Retinal pigment epithelial cell (primary cell): ENCODE data around the gene MON2.
"Not testable (repeated sequence)": the region's sequence is repeated elsewhere in the genome, so short reads cannot be mapped to it uniquely, and the experiment has no call there.

Experiments
- DNase-seq: peaks from one replicate; pipeline ENCODE4 v3.0.0-alpha.2; 2010; ENCODE audit warnings: low read depth
- H3K4me3 ChIP-seq: 2 replicates; pipeline ENCODE4 v1.5.1; 2011; ENCODE audit warnings: mild to moderate bottlenecking, low read length, control low read depth, moderate library complexity
- CTCF ChIP-seq: conservative IDR thresholded peaks from 2 replicates; pipeline ENCODE4 v1.5.1; 2011; ENCODE audit warnings: low read depth, low read length, control low read depth, inconsistent platforms

Gene MON2

DNA sequence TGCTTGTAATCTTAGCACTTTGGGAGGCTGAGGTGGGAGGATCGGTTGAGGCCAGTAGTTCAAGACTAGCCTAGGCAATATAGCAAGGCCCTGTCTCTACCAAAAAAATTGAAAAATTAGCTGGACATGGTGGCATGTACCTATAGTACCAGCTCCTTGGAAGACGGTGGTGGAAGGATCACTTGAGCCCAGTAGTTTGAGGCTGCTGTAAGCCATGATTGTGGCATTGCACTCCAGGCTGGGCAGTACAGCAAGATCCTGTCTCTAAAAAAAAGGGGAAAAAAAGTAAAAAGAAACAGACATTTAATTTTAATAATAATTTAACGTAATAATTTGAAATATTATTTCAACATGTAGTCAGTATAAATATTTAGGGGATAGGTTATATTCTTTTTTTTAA lies 16.1 kb downstream of the MON2 start:
- DNase-seq = no peak
- no peak for TF ChIP-seq CTCF

DNA sequence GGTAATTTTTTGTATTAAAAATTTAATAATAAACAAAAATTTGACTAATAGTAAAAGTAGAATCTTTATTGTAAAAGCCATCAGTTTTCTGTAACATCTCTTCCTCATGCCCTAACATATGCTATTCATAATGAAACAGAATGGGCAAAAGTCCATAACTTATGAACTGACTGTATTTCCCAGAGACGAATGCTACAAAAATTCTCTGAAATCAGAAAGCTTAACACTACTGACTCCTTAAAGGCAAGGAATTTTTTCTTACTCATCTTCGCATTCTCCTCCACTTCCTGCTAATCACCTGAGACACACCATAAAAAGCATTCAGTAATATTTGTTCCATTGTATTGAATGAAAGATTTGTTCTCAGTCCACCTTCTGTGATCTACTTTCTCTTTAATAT lies 17.6 kb downstream of the MON2 start:
- no peak for DNase-seq
- no peak overlapping the region for H3K4me3 ChIP-seq
- TF ChIP-seq CTCF = no peak

More for the DNA sequence above, 16.1 kb downstream of the MON2 start:
- no peak overlapping the region for H3K4me3 ChIP-seq

DNA sequence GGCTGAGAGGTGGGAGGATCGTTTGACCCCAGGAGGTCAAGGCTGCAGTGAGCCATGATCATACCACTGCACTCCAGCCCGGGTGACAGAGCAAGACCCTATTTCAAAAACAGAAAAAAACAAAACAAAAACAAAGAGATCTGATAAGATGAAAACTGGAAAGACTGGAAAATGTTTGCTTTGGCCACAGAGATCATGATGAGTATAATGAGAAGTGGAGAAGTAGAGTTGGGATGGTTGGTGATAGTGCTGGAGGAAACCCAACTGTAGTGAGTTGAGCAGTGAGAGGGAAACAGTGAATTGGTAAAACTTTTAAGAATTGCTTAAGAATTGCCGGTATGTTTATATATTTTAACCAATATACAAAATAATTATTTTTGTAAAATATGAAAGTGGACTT lies 39.2 kb downstream of the MON2 start:
- DNase-seq = no peak
- TF ChIP-seq CTCF = no peak
- H3K4me3 ChIP-seq = no peak overlapping the region

GRCh38 chr12:62512901-62513300 lies 46.3 kb downstream of the MON2 start:
- DNase-seq = no peak
- no peak for TF ChIP-seq CTCF
- no peak overlapping the region for H3K4me3 ChIP-seq

- not testable (repeated sequence) for DNase-seq
Measured at GRCh38 chr12:62514080-62514479, 47.5 kb downstream of the MON2 start.

DNA sequence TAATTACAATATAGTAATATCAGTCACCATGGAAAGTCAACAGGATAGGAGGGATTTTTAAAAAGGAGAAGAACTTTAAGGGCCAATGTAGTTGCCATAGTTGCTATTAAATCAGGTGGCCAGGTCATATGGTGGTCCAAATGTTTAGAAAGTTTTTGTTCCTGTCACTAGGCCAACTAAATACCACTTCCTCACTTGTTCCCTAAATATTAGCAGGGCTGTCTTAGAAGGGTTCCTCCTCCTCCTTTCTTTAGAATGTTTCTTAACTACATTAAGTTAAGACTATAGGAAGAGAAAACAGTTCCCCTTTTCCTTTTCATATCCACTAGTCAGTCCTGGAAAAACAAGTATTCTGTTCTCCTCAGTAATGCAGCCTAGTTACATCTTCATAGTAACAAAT lies 50.3 kb downstream of the MON2 start:
- DNase-seq = no peak
- no peak for TF ChIP-seq CTCF
- H3K4me3 ChIP-seq = no peak overlapping the region

More at GRCh38 chr12:62514080-62514479, 47.5 kb downstream of the MON2 start:
- H3K4me3 ChIP-seq = not testable (repeated sequence)

DNA sequence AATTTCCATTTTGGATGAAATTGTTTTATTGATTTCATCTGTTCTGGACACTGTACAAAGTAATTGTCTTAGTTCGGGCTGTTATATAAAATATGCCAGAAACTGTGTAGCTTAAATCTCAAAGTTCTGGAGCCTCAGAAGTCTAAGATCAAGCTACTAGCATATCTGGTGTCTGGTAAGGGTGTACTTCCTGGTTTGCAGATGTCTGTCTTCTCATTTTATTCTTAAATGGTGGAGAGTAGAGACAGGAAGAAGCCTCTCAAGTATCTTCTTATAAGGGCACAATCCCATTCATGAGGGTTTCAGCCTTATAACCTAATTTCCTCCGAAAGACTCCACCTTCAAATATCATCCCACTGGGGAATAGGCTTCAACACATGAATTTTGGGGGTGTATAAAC lies 51.3 kb downstream of the MON2 start:
- no peak for DNase-seq
- TF ChIP-seq CTCF = no peak
- no peak overlapping the region for H3K4me3 ChIP-seq

GRCh38 chr12:62519043-62519442 lies 52.4 kb downstream of the MON2 start:
- no peak for TF ChIP-seq CTCF
- no peak for DNase-seq
- no peak overlapping the region for H3K4me3 ChIP-seq
